ENCODE measurements around the gene KCNG2.

- no peak for TF ChIP-seq CTCF (IDR thresholded peaks at IDR 0.05; ENCODE audit: poor library complexity, severe bottlenecking)
- TF ChIP-seq RAD21 (conservative IDR thresholded peaks at IDR 0.05) = no peak
- no peak for TF ChIP-seq EZH2 (IDR thresholded peaks at IDR 0.05; ENCODE audit: borderline replicate concordance, insufficient read depth, low read length, poor library complexity, severe bottlenecking)
- no peak for TF ChIP-seq TAF1 (IDR thresholded peaks at IDR 0.05; ENCODE audit: low read depth)
- TF ChIP-seq MXI1 (conservative IDR thresholded peaks at IDR 0.05; ENCODE audit: poor library complexity, severe bottlenecking) = no peak
Measured at GRCh38 chr18:79828258-79828657, 30.5 kb downstream of the KCNG2 start.
